ENCODE data around the gene CHRNB2. TPM values are rescaled to one million over a fixed set of nuclear protein-coding genes. Genes with fewer than 3 reads are reported as not detected.

Gene CHRNB2
- total and polyA plus RNA-seq, 9 of the 15 experiments (the other 6 are each of a cell fraction or from before 2014, with no cell fraction given) = 0.01 TPM; not detected in 8

DNA sequence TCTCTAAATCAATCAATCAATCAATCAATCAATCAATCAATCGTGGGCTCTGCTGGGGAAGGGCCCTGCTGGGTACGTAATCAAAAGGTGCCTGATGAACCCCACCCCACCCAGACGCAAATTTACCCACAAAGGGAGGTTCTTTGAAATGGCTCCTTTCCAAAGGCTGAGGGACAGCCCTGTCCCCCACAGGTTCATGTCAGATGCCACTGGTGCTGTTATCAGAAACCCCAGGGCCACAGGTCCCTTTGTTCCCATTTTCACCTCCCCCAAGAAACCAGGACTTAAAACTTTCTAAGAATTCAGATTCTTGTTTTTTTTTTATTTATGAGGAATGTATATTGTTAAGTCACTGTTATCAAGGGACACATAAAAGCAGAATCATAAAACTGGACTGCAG, 14.2 kb downstream of the CHRNB2 start:
- ChIA-PET POLR2A (interaction anchor here (1.0 kb wide), 1 partner anchor 14 kb away, joined by 3 read pairs; the partner anchor contains the start of gene CHRNB2), CTCF (ENCODE audit: low intra/inter-chr PET ratio) (no interaction called here)
- Histone ChIP-seq H3K79me2 (ENCODE audit: control insufficient read depth, insufficient read depth, low read length) (no peaks in the 10 kb centered on the region), H2AFZ (ENCODE audit: low read depth, low read length) (no peak overlapping the region), H4K20me1 (replicated peaks; ENCODE audit: control insufficient read depth, insufficient read depth, low read length) (peaks cover 9% of the 10 kb centered on the region), H3K4me3 (no peak overlapping the region), H3K27ac (ENCODE audit: extremely low read depth, low read depth, low read length) (no peak overlapping the region), H3K4me1 (replicated peaks in 1 of 2; ENCODE audit: control insufficient read depth in 2 of 2, insufficient read depth in 2 of 2, low read length in 2 of 2) (no peaks in the 10 kb centered on the region), H3K27me3 (ENCODE audit: control insufficient read depth in 2 of 2, insufficient read depth in 2 of 2, low read length in 2 of 2) (no peaks in the 10 kb centered on the region), H3K9ac (ENCODE audit: insufficient read depth in 1 of 2, low read depth in 2 of 2, low read length in 2 of 2) (no peak overlapping the region), H3K36me3 (ENCODE audit: control insufficient read depth, insufficient read depth, low read length) (peaks cover 69% of the 10 kb centered on the region), H3K9me1 (ENCODE audit: control insufficient read depth, insufficient read depth, low read length) (peaks cover 6% of the 10 kb centered on the region), H3K4me2 (ENCODE audit: insufficient read depth, low read length) (no peak overlapping the region), H3K9me3 (replicated peaks; ENCODE audit: control insufficient read depth, insufficient read depth, low read depth, low read length) (no peaks in the 10 kb centered on the region)
- ATAC-seq = no peak
- DNase-seq (ENCODE audit: extremely low read depth in 1 of 4, low spot score in 3 of 4) = no peak
- no TSS peak for BruUV-seq (replicated peaks)
- no peak for FAIRE-seq
- in situ Hi-C loops (cut with MboI) = no loop called here
- WGBS (ENCODE audit: insufficient coverage, low coverage, missing lambda C conversion rate) = 73% methylated on average over 3 of the region's 3 CpGs
- intact Hi-C loops (cut with micrococcal nuclease) = no loop called here
- TF ChIP-seq, protein P1, sequence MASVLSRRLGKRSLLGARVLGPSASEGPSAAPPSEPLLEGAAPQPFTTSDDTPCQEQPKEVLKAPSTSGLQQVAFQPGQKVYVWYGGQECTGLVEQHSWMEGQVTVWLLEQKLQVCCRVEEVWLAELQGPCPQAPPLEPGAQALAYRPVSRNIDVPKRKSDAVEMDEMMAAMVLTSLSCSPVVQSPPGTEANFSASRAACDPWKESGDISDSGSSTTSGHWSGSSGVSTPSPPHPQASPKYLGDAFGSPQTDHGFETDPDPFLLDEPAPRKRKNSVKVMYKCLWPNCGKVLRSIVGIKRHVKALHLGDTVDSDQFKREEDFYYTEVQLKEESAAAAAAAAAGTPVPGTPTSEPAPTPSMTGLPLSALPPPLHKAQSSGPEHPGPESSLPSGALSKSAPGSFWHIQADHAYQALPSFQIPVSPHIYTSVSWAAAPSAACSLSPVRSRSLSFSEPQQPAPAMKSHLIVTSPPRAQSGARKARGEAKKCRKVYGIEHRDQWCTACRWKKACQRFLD (CRISPR knock-in tag; IDR thresholded peaks at IDR 0.05) = no peak
- TF ChIP-seq ELF1 (tag; IDR thresholded peaks at IDR 0.05) (no peak), ADNP (tag; IDR thresholded peaks at IDR 0.05) (no peak), GATAD2B (IDR thresholded peaks at IDR 0.05; ENCODE audit: borderline replicate concordance) (no peak), PTBP1 (IDR thresholded peaks at IDR 0.05; ENCODE audit: low read depth, low read length) (no peak), LCOR (CRISPR knock-in tag; IDR thresholded peaks at IDR 0.05) (no peak), MYC (IDR thresholded peaks at IDR 0.05; ENCODE audit: low read depth, low read length) (no peak), MYC (CRISPR knock-in tag; IDR thresholded peaks at IDR 0.05; ENCODE audit: borderline replicate concordance, low read depth) (no peak), NFIC (IDR thresholded peaks at IDR 0.05) (no peak), HEY1 (CRISPR knock-in tag; IDR thresholded peaks at IDR 0.05; ENCODE audit: borderline replicate concordance) (no peak), TRIM25 (IDR thresholded peaks at IDR 0.05; ENCODE audit: borderline replicate concordance) (no peak), SETDB1 (IDR thresholded peaks at IDR 0.05; ENCODE audit: low read length) (no peak), ETS1 (conservative IDR thresholded peaks at IDR 0.05; ENCODE audit: control insufficient read depth, low read depth, low read length) (no peak), MYNN (IDR thresholded peaks at IDR 0.05) (no peak), MYNN (CRISPR knock-in tag; IDR thresholded peaks at IDR 0.05) (no peak)
